ENCODE results near the gene C11orf86.

DNA sequence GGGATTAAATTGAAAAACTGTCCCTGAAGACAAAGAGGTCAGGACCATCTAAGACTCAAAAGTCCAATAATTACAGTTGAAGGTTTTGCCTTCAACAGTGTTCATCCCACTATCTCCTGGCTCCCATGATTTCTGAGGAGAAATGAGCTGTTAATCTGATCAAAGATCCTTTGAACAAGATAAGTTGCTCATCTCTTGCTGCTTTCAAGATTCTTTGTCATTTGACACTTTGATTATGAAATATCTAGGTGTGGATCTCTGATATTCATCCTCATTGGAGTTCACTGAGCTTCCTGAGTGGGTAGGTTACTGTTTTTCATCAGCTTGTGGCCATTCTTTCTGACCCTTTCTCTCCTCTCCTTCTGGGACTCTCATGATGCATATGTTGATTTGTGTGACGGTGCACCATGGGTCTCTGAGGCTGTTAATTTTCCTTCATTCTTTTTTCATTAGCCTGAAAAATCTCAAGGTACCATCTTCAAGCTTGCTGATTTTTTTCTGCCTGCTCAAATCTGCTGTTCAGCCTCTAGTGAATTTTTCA, 37.8 kb upstream of the C11orf86 start:
- TF ChIP-seq POLR2A (IDR thresholded peaks at IDR 0.05), result no peak
- TF ChIP-seq CTCF (IDR thresholded peaks at IDR 0.05), result no peak

Data from testis (tissue), 2 donors.